Measurements from ENCODE around the gene CHST11.
"Not testable (repeated sequence)": the region's sequence is repeated elsewhere in the genome, so short reads cannot be mapped to it uniquely, and the experiment has no call there.

GRCh38 chr12:104613372-104613771, 156.6 kb downstream of the CHST11 start:
- not testable (repeated sequence) for TF ChIP-seq POLR2A (IDR thresholded peaks at IDR 0.05); CTCF (IDR thresholded peaks at IDR 0.05 in 8 of 11, conservative IDR thresholded peaks at IDR 0.05 in 3 of 11); POLR2AphosphoS5 (IDR thresholded peaks at IDR 0.05)

Measured in spleen (tissue), 7 donors.